HG02973 (cell line): Measurements from ENCODE around the gene DROSHA.

ENCODE experiments used
- ATAC-seq: cut with Tn5 transposase; IDR thresholded peaks from one replicate; pipeline ENCODE4 v1.9.1; 2021; ENCODE audit warnings: moderate library complexity; ENCODE audit not compliant: unreplicated experiment

DROSHA gene

DNA sequence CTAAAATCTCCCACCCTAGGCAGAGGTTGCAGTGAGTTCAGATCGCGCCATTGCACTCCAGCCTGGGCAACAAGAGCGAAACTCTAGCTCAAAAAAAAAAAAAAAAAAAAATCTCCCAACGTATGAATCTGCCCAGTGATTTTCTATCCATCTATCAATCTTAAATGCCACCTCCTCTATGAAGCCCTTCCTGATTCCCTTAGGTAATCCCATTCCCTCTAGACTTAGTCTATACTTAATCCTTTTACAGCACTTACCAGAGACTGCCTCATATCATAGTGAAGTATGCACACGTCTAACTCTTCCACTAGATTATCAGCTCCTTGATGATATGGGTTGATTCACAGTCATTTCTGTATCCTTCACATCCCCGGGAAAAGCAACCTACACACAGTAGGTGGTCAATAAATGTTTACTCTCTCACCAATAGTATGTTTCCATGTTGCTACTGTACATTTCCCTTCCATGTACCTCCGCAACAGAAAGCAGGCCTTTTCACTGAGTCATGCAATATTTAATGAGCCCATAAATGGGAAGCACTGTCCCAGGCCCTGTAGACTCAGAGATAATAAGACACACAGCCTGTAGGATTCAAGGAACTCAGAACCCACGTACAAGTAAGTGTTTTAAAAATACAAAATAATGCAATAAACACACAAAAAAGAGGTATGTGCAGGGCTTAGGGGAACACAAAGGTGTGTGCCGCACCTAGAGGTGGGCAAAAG, 1.2 kb downstream of the DROSHA start:
- no peak for ATAC-seq

DNA sequence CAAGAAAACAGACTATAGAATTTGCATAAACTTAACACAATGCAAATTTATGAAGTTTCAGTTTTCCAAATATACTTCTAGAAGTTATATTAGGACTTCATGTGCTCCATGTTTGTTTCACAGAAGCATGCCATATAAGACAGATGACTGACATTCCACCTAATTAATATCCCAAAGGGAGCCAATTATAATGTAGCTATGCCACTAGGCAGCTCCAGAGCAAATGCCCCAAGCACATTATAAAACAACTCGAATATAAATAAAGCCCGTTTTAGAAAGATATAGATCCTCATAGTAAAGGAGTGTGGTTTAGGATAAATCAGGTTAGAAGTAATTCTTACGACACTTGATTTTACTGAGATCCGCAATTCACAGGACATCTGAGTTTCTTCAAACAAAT, 8.9 kb downstream of the DROSHA start:
- no peak for ATAC-seq

DNA sequence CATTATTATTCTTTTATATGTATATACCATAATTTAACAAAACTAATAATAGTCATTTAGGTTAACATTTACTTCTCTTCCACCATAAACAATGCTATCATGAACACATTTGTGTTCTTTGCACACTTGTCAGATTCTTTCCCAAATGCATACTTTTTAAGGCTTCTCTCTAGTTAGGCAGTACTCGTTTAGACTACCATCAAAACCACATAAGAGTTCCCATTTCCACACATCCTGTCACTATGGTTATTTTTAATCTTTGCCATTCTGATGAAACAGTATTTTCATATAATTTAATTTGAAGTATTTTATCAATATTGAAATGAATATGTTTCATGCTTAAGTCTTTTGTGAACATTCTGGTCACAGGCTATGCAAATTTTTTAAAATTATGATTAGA, 15.1 kb downstream of the DROSHA start:
- no peak for ATAC-seq

DNA sequence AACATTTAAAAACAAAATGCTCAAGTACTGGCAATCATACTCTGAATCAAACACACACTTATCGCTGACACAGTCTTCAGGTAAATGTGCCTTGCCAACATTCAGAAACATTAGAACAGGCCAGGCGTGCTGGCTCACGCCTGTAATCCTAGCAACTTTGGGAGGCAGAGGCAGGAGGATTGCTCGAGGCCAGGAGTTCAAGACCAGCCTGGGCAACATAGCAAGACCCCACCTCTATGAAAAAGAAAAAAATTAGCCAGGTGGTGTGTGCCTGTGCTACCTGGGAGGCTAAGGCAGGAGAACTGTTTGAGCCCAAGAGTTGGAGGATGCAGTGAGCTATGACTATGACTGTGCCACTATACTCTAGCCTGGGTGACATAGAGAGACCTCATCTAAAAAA, 20.6 kb downstream of the DROSHA start:
- ATAC-seq = no peak

DNA sequence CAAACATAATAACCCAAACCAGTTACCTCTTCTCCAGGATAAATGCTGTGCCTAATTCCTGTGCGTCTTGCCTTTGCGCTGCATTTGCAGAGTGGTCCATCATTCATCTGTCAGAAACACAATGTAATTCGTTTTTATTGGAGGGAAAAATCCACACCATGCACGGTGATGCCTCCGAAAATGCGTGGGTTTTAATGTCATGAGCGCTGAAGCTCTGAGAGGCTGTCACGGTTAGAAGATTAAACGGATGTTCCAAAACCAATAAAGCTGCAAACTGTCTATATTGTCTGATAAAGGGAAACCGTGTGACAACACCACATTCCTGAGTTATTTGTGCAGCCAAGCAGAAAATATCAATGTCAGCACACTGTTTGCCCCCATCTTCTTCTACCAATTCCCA, 27.4 kb downstream of the DROSHA start:
- ATAC-seq = no peak

DNA sequence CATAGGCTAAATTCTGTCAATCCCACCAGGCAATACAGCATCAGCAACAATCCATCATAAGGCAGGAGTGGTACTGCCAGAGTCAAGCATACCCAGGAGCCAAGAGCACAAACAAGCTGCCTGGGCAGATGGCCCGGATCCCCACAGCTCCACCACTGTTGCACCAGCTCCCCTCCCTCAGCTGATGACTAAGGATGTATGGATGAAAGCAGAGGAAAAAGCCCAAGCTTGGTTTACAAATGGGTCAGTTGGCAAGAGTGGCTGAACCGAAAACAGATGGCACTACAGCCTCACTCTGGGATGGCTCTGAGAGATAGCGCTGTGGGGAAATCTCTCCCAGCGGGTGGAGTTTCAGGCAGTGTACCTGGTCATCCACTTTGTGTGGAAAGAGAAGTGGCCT, 29.4 kb downstream of the DROSHA start:
- no peak for ATAC-seq

DNA sequence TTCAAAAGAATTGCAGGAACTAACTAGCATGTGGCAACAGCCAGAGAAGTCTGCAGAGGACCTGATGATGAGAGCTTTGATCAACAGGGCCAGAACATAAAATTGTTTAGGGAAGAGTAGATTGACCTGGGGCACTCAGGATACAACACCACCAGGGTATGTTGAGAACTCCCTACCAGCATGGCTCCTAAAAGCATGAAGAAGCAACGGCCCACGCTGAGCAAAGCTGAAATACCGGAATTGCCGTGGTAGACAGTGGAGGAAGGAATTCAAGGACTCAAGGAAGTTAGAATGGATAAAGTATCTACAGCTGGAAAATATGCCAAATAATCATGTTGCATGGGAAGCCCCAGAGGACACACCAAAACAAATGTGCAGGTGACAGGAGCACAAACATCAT, 31.6 kb downstream of the DROSHA start:
- ATAC-seq = no peak

DNA sequence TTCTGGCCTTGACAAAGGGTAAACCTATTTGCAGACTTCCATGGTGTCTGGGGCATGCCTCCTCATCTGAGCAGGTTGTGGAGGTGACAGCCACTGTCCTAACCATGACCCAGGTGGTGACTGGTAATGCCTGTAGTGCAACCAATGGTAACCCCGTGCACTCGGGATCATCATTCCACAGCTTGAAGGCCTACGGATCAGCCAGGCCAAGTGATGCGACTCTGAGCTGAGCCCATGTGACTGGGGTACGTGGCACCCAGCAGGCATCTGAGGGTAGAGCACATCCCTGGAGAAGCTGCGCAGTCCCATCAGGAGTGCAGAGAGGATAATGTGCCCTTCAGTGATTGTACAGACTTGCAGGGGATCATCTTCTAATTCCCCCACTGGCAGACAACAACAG, 35.0 kb downstream of the DROSHA start:
- no peak for ATAC-seq

DNA sequence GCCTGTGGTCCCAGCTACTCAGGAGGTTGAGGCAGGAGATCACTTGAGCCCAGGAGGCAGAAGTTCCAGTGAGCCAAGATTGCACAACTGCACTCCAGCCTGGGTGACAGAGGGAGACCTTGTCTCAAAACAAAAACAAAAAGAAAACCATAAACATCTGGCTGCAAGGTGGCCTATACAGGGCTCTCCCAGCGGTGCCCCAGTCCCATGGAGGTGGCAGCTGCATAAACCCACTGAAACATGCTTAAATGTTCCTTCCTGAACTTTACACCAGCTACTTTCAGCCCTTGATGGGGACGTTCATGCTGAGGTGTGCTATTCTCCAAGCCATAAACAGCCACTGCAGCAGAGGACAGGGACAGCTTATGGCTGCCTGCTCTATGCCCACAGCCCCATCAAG, 35.6 kb downstream of the DROSHA start:
- no peak for ATAC-seq

DNA sequence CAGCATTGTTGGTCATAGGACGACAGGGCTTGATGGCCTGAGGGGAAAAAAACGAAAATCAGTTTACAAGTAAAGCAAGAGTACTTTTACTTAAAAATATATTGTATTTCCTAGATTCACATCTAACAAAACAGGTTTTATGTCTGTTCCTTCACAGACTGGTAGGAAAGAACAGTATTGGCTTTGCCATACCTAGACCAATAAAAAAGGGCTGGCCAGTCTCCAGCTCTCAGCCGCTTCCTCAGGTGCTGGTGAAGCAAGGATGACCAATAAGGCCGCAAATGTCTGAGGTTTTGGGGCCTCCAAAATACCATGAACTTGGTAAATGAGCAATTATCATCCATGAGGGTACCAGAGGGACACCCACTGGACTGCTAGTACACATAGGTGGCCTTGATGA, 36.6 kb downstream of the DROSHA start:
- ATAC-seq = no peak

DNA sequence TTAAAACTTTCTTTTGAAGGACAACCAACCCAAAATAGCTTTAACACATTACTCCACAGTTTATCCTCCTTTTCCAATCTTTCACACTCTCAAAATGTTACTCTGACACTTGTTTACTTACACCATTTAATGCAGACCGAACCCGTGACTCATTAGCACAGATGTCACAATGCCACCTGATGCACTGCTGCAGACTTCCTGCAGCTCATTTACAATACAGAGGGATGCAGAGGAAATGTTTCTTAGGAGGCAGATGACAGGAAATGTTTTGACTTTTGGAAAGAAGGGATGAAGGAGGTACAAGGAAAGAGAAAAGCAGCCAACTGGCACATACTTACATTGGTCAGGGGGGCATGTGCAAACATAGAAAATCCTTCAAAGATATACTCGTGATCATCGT, 39.0 kb downstream of the DROSHA start:
- ATAC-seq = no peak

DNA sequence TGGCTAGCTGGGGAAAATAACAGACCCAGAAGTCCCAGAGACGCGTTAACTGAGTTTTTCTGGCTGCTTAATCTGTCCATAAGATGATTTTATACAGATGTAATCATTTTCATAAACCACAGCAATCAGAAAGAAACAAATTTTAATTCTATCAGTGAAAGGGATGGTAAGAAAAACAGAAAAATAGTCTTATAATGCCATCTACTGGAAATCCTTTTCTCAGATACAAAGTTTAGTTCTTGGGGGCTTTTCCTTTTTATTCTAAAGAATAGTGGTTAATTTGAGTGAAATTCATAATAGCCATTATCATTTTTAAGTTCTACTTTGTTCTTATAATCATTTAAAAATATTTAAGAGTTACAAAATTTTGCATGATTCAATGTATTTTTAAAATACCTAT, 44.4 kb downstream of the DROSHA start:
- ATAC-seq = no peak

DNA sequence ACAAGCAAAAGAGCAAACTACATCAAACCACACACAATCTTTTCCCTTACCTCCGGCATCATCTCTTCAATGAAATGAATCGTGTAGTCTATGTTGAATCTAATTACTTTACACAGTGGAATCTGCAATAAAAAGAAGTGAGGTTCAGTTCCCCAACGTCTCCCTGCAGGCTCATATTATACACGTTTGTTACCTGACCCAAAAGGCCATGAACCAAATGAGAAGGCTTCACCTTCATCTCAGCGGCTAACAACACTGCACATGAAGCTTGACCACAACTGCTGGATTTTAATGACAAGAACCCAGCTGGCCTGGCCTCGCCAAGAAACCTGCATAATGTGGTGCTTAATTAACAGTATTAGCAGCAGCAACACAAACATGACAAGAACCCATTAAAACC, 45.5 kb downstream of the DROSHA start:
- no peak for ATAC-seq

DNA sequence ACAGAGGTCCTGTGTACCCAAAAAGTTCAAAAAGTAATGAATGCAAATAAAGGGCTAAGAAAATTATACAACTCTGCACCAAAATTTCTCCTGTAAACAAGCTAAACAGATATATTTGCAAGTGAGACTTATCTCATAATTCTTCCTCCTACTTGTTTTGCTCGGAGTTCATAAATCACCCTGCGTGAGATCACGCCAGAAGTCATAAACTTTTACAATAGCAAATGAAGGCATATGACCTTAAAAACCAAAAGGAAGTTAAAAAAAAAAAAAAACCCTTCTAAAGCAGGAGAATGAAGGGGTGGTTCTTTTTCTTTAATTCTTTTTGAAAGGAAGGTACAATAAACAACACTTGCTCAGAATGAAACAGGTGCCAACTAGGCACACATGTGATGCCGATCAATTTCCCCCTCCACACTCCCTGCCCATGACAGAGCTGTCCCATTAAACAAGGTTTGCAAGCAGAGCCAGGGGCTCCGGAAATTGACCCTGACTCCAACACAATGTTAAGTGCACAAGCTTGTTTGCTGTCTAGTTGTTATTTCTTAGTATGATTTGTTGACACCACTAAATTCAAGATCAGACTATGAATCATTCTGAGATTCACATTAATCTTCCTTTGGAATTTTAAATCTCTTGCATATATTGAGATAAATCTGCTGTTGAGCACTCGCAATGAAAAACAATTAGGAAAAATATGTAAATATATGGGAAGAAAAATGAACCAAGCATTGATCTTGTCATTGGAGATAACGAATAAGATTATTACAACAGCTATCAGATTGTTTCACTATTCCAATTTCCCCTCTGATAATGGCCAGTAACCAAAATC, 46.3 kb downstream of the DROSHA start:
- no peak for ATAC-seq

DNA sequence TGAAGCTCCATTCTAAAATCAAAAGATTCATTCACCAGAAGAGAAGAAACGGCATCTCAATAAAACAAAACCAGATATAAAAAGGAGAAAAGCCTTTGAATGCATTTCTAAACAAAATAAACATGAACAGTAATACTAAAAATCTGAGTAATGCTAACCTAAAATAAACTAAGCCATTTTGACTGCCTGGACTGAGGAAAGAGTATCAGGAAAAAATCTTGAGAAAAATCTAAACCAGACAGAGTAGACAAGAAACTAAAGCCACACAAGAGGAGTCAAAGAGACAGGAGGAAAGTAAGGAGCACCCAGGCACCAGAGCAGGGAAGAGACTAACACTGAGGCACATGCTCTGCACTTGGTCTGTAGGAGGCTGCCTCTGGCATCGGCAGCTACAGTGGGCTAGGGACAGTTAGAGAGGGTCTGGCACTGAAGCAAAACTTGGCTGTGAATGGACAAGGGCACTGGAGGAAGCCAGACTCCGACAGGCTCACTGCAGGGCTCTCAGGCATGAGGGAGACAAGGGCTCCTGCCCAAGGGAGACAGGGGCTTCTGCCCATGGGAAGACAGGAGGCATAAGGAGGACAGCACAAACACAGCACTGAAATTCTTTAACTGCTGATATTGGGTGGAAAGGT, 50.2 kb downstream of the DROSHA start:
- no peak for ATAC-seq

DNA sequence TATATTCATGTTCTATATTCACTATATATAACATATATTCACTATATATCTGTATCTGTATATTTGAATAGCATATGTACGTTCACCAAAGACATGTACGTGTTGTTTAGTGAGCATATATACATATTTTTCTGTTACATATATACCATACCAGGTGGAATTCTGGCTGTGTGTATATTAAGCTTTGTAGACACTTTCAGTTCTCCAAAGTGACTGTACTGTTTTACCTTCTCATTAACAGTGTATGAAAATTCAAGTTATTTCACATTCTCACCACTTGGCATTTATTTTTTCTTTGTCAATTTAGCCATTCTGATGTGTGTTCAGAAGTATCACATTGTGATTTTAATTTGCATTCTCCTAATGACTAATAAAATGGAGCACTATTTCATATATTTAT, 52.2 kb downstream of the DROSHA start:
- no peak for ATAC-seq

DNA sequence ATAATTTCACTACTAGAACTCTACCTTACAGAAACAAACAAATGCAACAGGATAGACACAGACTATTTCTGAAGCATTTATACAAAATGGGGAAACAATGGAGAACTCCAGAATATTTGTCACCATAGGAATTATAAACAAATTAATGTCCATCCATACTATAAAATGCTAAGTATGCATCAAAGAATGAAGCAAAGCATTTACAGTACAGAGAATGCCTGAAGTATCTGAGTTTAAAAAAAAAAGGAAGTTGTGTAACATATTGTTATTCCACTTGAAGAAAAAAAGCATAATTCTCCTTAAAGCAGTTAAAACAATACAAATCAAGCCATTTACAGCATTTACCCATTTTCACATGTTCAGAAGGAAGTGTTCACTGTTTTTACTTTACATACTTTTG, 53.0 kb downstream of the DROSHA start:
- ATAC-seq = no peak

DNA sequence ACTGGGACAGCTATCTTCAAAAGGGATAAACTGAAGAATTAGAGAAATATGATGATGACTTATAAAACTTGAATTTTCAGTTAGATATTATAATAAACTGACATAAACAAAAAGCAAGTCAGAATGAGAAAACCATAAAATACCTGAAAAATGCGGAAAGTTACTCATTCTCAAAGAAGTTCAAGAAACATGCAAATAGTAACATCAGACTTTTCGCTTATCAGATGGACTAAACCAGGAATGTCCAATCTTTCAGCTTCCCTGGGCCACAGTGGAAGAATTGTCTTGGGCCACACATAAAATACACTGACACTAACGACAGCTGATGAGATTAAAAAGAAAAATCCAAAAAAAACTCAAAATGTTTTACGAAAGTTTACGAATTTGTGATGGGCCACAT, 53.9 kb downstream of the DROSHA start:
- ATAC-seq = no peak

DNA sequence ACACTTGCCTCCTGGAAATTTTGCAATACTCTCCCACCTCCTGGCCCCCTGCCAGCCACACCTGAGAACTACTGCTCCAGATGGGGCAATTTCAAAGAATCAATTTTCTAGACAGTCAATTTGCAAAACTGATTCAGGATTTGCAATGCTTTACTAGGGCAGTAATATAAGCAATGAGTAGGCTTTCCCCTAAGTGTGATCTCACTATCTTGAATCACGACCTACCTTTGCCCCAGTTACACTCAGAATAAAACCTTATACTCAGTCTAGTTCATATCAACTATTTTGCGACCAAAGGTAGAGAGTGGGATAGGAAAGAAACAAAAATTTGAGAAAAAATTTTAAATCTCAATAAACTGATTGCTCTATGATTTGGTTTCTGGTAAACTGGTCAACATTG, 54.4 kb downstream of the DROSHA start:
- ATAC-seq = no peak

DNA sequence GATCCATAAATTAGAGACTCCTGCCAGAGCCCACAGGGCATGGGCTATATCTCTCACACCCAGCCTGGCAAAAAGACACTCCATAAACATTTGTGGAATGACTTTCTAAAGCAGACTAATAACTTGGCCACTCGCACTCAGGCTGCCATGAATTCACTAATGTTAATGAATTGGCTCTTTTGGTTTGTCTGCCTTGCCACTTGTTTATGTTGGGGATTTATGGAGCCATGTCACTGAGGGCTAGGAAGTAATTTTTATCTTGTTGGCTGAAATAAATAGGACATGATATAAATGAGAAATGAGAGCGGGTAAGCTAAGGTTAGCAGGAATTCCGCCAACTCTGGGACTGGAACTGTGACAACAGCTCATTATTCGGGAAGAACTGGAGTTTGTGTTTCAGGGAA, 55.2 kb downstream of the DROSHA start:
- ATAC-seq = no peak

DNA sequence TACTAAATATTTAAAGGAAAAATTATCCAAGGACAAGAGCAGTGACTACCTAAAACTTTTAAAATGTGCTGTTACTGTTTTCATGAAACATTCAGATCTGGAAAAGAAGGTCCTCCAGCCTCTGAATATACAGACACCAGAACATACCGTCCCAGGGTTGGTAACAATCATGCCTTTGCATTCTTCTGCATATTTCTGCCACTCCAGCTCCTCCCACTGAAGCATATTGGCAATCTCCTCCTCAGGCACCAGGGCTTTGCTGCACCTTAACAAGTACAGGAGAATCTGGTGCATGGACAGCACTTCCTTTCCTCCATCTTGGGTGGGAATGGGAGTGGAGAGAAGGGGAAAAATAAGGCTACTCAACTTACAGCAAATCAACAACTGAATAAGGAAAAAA, 60.0 kb downstream of the DROSHA start:
- ATAC-seq = no peak

DNA sequence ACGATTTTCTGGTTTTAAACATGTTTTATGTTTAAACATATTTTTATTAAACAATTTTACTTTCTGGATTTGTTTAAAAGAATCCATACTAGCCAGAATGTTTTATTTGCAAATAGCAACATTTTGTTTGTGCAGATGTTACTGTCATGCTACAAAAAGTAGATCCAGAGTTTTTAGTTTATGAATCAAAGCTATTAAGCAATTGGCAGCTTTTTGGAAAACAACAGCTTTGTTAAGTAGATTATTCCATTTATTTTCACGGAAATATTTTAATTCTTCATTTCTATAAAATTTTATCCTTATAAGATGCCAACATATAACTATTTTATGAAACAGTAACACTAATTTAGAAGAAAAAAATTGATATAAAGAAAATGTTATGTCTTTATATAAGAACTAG, 60.9 kb downstream of the DROSHA start:
- ATAC-seq = no peak
